Stimulated activated CD8-positive, alpha-beta memory T cell treated with anti-CD3 and anti-CD28 coated beads, Interleukin-2, amount 100 ng/mL, for 48 hours (primary cell): ENCODE data around the gene RIPK4.
"Not testable (repeated sequence)": the region's sequence is repeated elsewhere in the genome, so short reads cannot be mapped to it uniquely, and the experiment has no call there.

ENCODE experiments used
- DNase-seq, 2 donors: peaks; one replicate each; pipeline ENCODE4 v3.0.0-alpha.2; 2020; ENCODE audit warnings: low read depth in 2 of 2

RIPK4 gene

GRCh38 chr21:41737651-41738324, 29.1 kb downstream of the RIPK4 start:
- DNase-seq = no peak

GRCh38 chr21:41736423-41736822, 30.4 kb downstream of the RIPK4 start:
- no peak for DNase-seq

GRCh38 chr21:41733951-41734689, 32.7 kb downstream of the RIPK4 start:
- DNase-seq = no peak

GRCh38 chr21:41731081-41731480, 35.8 kb downstream of the RIPK4 start:
- DNase-seq = no peak

- DNase-seq = no peak
These were observed 36.5 kb downstream of the RIPK4 start for GRCh38 chr21:41730367-41730765.

- DNase-seq = no peak
These were observed 37.0 kb downstream of the RIPK4 start for GRCh38 chr21:41729701-41730366.

- no peak for DNase-seq
These were observed 38.8 kb downstream of the RIPK4 start for GRCh38 chr21:41727784-41728763.

GRCh38 chr21:41726970-41727783, 39.7 kb downstream of the RIPK4 start:
- no peak for DNase-seq

GRCh38 chr21:41726630-41726969, 40.3 kb downstream of the RIPK4 start:
- DNase-seq = no peak

GRCh38 chr21:41726058-41726558, 40.7 kb downstream of the RIPK4 start:
- no peak for DNase-seq

GRCh38 chr21:41725421-41726031, 41.3 kb downstream of the RIPK4 start:
- DNase-seq = no peak

GRCh38 chr21:41723835-41724234, 43.0 kb downstream of the RIPK4 start:
- DNase-seq = not testable (repeated sequence)

GRCh38 chr21:41722052-41723018, 44.5 kb downstream of the RIPK4 start:
- no peak for DNase-seq

- no peak for DNase-seq
These were observed 46.6 kb downstream of the RIPK4 start for GRCh38 chr21:41720250-41720649.

GRCh38 chr21:41719691-41720090, 47.2 kb downstream of the RIPK4 start:
- no peak for DNase-seq

- no peak for DNase-seq
These were observed 49.1 kb downstream of the RIPK4 start for GRCh38 chr21:41717573-41718330.

GRCh38 chr21:41716751-41717150, 50.1 kb downstream of the RIPK4 start:
- no peak for DNase-seq

GRCh38 chr21:41715649-41716281, 51.1 kb downstream of the RIPK4 start:
- no peak for DNase-seq
